HEK293 (cell line): ENCODE data around the gene POLDIP2.

Experiments
- CTCF ChIP-seq: fragments of 450-650 bp; formaldehyde crosslinking; IDR thresholded peaks from 2 replicates; pipeline ENCODE4 v1.5.1; 2016; ENCODE audit warnings: missing biosample characterization, missing genetic modification characterization
- HOXC10 ChIP-seq: sonication (generic); formaldehyde crosslinking; IDR thresholded peaks from 2 replicates; pipeline ENCODE4 v1.8.1; 2023; ENCODE audit warnings: mild to moderate bottlenecking, missing genetic modification reagents
- ZNF302 ChIP-seq: fragments of 450-650 bp; formaldehyde crosslinking; IDR thresholded peaks from 2 replicates; pipeline ENCODE4 v1.5.1; 2016; ENCODE audit warnings: missing biosample characterization, missing genetic modification characterization, low read depth
- ZNF366 ChIP-seq: fragments of 450-650 bp; formaldehyde crosslinking; conservative IDR thresholded peaks from 2 replicates; pipeline ENCODE4 v1.5.1; 2016; ENCODE audit warnings: missing biosample characterization, missing genetic modification characterization
- ZNF426 ChIP-seq: fragments of 450-650 bp; formaldehyde crosslinking; IDR thresholded peaks from 2 replicates; pipeline ENCODE4 v1.5.1; 2017; ENCODE audit warnings: missing biosample characterization, missing genetic modification characterization, mild to moderate bottlenecking, inconsistent platforms, moderate library complexity
- ZSCAN5A ChIP-seq: fragments of 450-650 bp; formaldehyde crosslinking; IDR thresholded peaks from 2 replicates; pipeline ENCODE4 v1.5.1; 2016; ENCODE audit warnings: missing biosample characterization, missing genetic modification characterization

- TF ChIP-seq ZNF302 (tag by site-specific recombination), result no peak
- TF ChIP-seq ZNF366 (tag by site-specific recombination), result no peak
- TF ChIP-seq ZNF426, result no peak
- TF ChIP-seq HOXC10 (CRISPR knock-in tag), result no peak
- TF ChIP-seq CTCF (tag by site-specific recombination), result no peak
- no peak for TF ChIP-seq ZSCAN5A (tag by site-specific recombination)
Observed at GRCh38 chr17:28390141-28390540, 32.8 kb upstream of the POLDIP2 start.
